ENCODE data around the gene PARPBP.

DNA sequence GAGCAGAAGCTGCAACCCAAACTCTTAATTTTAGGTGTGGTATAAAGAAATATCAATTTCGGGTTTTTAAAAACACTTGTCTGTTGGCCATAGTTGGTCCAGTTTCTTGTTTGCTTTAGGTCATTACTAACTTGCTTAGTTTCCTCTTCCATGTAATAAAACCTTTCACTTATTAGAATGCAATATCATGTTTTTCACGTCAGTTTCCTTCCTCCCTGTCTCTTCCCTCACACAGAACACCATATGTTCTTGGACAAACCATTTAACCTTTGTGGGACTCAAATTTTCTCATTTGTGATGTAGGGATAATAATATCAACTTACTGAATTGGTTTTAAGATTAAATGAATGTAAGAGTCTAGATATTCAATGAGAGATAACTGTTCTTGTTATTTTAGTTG, 54.8 kb downstream of the PARPBP start:
- no peak for TF ChIP-seq NANOG (IDR thresholded peaks at IDR 0.05; ENCODE audit: borderline replicate concordance)
- TF ChIP-seq, protein P1, sequence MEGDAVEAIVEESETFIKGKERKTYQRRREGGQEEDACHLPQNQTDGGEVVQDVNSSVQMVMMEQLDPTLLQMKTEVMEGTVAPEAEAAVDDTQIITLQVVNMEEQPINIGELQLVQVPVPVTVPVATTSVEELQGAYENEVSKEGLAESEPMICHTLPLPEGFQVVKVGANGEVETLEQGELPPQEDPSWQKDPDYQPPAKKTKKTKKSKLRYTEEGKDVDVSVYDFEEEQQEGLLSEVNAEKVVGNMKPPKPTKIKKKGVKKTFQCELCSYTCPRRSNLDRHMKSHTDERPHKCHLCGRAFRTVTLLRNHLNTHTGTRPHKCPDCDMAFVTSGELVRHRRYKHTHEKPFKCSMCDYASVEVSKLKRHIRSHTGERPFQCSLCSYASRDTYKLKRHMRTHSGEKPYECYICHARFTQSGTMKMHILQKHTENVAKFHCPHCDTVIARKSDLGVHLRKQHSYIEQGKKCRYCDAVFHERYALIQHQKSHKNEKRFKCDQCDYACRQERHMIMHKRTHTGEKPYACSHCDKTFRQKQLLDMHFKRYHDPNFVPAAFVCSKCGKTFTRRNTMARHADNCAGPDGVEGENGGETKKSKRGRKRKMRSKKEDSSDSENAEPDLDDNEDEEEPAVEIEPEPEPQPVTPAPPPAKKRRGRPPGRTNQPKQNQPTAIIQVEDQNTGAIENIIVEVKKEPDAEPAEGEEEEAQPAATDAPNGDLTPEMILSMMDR (conservative IDR thresholded peaks at IDR 0.05; ENCODE audit: low read depth in 2 of 2): no peak
- TF ChIP-seq EZH2phosphoT487 (IDR thresholded peaks at IDR 0.05; ENCODE audit: unreplicated experiment): no peak
- no peak for TF ChIP-seq POLR2AphosphoS5 (IDR thresholded peaks at IDR 0.05; ENCODE audit: low read depth)
- no peak for TF ChIP-seq EZH2 (IDR thresholded peaks at IDR 0.05; ENCODE audit: low read depth, unreplicated experiment)
- no peak for TF ChIP-seq CREB1 (CRISPR knock-in tag; IDR thresholded peaks at IDR 0.05; ENCODE audit: low read depth)
- TF ChIP-seq, protein P2, sequence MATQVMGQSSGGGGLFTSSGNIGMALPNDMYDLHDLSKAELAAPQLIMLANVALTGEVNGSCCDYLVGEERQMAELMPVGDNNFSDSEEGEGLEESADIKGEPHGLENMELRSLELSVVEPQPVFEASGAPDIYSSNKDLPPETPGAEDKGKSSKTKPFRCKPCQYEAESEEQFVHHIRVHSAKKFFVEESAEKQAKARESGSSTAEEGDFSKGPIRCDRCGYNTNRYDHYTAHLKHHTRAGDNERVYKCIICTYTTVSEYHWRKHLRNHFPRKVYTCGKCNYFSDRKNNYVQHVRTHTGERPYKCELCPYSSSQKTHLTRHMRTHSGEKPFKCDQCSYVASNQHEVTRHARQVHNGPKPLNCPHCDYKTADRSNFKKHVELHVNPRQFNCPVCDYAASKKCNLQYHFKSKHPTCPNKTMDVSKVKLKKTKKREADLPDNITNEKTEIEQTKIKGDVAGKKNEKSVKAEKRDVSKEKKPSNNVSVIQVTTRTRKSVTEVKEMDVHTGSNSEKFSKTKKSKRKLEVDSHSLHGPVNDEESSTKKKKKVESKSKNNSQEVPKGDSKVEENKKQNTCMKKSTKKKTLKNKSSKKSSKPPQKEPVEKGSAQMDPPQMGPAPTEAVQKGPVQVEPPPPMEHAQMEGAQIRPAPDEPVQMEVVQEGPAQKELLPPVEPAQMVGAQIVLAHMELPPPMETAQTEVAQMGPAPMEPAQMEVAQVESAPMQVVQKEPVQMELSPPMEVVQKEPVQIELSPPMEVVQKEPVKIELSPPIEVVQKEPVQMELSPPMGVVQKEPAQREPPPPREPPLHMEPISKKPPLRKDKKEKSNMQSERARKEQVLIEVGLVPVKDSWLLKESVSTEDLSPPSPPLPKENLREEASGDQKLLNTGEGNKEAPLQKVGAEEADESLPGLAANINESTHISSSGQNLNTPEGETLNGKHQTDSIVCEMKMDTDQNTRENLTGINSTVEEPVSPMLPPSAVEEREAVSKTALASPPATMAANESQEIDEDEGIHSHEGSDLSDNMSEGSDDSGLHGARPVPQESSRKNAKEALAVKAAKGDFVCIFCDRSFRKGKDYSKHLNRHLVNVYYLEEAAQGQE (IDR thresholded peaks at IDR 0.05; ENCODE audit: unreplicated experiment): no peak
- TF ChIP-seq STAT1 (IDR thresholded peaks at IDR 0.05; ENCODE audit: unreplicated experiment): no peak
- TF ChIP-seq, protein P3, sequence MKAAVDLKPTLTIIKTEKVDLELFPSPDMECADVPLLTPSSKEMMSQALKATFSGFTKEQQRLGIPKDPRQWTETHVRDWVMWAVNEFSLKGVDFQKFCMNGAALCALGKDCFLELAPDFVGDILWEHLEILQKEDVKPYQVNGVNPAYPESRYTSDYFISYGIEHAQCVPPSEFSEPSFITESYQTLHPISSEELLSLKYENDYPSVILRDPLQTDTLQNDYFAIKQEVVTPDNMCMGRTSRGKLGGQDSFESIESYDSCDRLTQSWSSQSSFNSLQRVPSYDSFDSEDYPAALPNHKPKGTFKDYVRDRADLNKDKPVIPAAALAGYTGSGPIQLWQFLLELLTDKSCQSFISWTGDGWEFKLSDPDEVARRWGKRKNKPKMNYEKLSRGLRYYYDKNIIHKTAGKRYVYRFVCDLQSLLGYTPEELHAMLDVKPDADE (IDR thresholded peaks at IDR 0.05): no peak
- no peak for TF ChIP-seq ZNF114 (CRISPR knock-in tag; IDR thresholded peaks at IDR 0.05)

Data from GM23338 (cell line).